ENCODE data around the gene NPHP4. TPM values are rescaled to one million over a fixed set of nuclear protein-coding genes. Genes with fewer than 3 reads are reported as not detected.

Gene NPHP4
- total and polyA plus RNA-seq, 12 donors, result 2.7 to 13.2 (median 7.3) TPM

DNA sequence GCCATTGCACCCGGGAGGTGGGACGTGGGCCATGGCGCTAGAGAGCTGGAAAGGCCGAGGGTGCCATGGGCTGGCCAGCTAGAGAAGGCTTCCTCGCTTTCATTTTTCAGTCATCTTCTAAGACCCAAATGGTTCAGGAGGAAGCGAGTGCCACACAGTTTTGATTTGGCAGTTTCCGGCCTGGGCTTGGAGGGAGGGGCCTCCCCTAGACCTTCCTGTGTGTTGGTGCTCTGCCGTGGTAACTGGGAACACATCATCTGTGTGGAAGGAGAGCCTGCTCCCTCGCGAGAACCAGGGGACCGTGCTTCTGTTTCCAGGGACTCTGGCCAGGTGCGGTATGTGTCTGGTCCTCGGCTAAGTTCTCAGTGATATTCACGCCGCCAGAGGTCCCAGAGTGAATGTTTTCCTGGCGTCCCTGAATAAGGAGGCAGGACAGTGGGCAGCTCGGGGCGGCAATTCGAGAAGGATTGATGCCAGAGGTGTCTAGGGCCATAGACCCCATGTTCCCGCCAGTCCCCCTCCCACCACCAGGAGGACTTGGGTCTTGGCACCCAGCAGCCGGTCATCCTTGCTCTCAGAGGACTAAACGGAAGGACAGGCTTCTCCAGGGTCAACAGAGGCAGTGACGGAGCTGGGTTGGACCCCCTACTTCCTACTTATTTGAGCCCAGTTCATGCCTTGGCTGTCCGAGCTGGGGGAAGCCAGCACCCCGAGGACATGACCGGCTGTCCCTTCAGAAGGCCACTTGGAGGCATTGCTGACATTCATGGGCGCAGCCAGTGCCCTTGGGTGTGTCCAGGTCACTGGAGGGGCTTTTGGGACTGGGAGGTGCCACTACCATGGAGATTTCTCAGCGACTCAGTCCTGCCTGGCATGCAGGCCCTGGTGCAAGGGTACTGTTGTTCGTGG is 2.7 kb upstream of the NPHP4 start:
- no peak overlapping the region for H3K4me3 ChIP-seq
- H3K27me3 ChIP-seq, result no peaks in the 10 kb centered on the region
- no peak overlapping the region for H3K27ac ChIP-seq
- no peak for DNase-seq
- H3K9me3 ChIP-seq (replicated peaks in 1 of 3), result no peaks in the 10 kb centered on the region
- TF ChIP-seq, protein P1, sequence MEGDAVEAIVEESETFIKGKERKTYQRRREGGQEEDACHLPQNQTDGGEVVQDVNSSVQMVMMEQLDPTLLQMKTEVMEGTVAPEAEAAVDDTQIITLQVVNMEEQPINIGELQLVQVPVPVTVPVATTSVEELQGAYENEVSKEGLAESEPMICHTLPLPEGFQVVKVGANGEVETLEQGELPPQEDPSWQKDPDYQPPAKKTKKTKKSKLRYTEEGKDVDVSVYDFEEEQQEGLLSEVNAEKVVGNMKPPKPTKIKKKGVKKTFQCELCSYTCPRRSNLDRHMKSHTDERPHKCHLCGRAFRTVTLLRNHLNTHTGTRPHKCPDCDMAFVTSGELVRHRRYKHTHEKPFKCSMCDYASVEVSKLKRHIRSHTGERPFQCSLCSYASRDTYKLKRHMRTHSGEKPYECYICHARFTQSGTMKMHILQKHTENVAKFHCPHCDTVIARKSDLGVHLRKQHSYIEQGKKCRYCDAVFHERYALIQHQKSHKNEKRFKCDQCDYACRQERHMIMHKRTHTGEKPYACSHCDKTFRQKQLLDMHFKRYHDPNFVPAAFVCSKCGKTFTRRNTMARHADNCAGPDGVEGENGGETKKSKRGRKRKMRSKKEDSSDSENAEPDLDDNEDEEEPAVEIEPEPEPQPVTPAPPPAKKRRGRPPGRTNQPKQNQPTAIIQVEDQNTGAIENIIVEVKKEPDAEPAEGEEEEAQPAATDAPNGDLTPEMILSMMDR (IDR thresholded peaks at IDR 0.05), result no peak
- TF ChIP-seq POLR2A (IDR thresholded peaks at IDR 0.05), result no peak
- peaks cover 6 to 17% of the 10 kb centered on the region in 2 donors for H3K4me1 ChIP-seq (replicated peaks in 1 of 2)
- WGBS, 4 donors, result 79 to 81% (median 81%) methylated on average over 21 to 29 of the region's 29 CpGs
- H3K36me3 ChIP-seq (replicated peaks in 1 of 2), result no peaks in the 10 kb centered on the region
- intact Hi-C loops (cut with DNase I), result no loop called here

DNA sequence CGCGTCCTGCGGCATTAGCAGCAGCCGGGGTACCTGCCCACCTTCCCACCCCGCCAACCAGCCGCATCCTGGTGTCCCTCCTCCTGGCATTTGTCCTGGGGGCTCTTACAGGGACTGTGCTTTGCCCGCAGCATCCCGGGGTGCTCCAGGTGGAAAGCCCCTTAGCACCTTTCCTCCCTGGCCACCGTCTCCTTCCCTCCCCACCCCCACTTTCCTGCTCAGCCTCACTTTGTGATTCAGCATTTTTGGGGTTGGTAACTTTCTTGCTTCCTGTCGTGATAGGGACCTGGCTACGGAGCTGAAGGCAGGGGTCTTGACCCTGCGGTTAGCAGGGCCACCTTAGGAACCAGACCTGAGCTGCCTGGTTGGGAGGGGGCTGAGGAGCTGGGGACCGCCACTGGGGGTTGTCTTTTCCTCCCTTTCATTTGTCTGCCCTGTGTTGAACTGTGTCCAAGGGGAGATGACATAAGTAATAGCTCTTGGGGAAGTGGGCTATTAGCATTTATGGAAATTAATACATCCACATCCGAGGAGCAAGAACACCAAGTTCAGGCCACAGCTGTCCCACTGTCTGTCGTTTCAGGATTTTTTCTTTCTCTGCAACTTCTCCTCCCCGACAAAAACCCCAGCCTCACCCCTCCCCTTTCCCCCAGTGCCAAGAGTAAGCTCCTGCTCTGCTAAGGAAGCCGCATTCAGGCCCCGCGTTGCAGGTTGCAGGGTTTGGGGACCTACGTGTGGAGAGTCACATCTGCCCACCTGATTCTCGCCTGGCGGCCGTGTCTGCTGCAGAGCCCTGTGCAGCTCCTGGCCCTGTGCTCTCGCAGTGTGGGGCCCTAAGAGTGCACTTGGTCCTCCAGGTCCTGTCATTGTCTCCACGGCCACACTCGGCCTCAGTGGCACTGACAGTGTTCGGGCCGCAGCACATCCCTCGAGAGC is 1.6 kb upstream of the NPHP4 start:
- Histone ChIP-seq H3K9me3 (replicated peaks in 1 of 3) (no peaks in the 10 kb centered on the region), H3K36me3 (replicated peaks in 1 of 2) (no peaks in the 10 kb centered on the region), H3K27ac (no peak overlapping the region), H3K27me3 (no peaks in the 10 kb centered on the region), H3K4me3 (peak overlapping the region in 1 of 4 donors; percentile 89), H3K4me1 (replicated peaks in 1 of 2) (peaks cover 6 to 17% of the 10 kb centered on the region in 2 donors)
- intact Hi-C loops (cut with DNase I), result no loop called here
- TF ChIP-seq POLR2A (IDR thresholded peaks at IDR 0.05), result no peak
- TF ChIP-seq, protein P1 (IDR thresholded peaks at IDR 0.05), result no peak
- DNase-seq, result no peak
- WGBS, 4 donors, result 34 to 56% (median 48%) methylated on average over 21 to 29 of the region's 29 CpGs

DNA sequence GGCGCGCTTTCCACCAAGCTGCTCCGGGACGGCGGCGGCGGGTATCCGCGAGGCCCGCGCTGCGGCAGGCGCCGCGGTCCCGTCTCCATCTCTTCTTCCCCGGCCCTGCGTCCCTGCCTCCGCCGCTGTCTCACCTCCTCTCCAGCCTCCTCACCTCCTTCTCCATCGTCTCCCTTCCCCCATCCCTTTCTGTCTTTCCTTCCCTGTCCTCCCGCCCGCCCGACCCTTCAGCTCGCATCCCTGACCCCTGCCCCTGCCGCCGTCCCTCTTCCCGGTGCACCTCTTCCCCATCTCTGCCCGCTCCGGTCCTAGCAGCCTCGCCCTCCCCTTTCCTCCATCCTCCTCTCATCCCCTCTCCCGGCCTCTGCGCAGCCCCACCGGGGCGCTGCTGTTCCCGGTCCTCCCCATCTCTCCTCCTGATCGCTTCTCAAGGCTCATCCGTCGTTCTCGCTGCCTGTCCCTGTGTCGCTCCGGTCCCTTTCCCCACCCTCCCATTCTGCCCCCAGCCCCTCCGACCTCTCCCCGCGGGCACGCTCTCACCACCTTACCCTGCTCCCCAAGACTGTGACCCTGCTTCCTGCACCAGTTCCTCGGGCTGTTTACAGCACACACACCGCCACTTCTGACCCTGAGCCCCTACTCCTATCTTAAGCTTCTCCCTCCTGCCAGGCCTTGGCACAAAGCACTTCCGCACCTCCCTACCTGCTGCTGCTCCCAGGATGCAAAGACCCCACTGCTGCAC is 760 bp upstream of the NPHP4 start:
- Histone ChIP-seq H3K4me1 (replicated peaks in 1 of 2) (peaks cover 6 to 17% of the 10 kb centered on the region in 2 donors), H3K9me3 (replicated peaks in 1 of 3) (no peaks in the 10 kb centered on the region), H3K27ac (no peak overlapping the region), H3K36me3 (replicated peaks in 1 of 2) (no peaks in the 10 kb centered on the region), H3K4me3 (peak overlapping the region in 2 of 4 donors; percentile 78 to 89), H3K27me3 (no peaks in the 10 kb centered on the region)
- intact Hi-C loops (cut with DNase I), result no loop called here
- no peak for DNase-seq
- 1% methylated on average over 43 to 49 of the region's 49 CpGs for WGBS, 4 donors
- TF ChIP-seq, protein P1 (IDR thresholded peaks at IDR 0.05), result no peak
- no peak for TF ChIP-seq POLR2A (IDR thresholded peaks at IDR 0.05)
